ENCODE data around the gene CYP19A1.

CYP19A1 gene

GRCh38 chr15:51170882-51171633, 167.3 kb downstream of the CYP19A1 start:
- TF ChIP-seq CTCF (conservative IDR thresholded peaks at IDR 0.05; ENCODE audit: low read depth, low read length), result no peak
- no peak for DNase-seq (ENCODE audit: low read depth)
- H3K4me3 ChIP-seq (ENCODE audit: low read length), result no peak overlapping the region

- H3K4me3 ChIP-seq (ENCODE audit: low read length), result no peak overlapping the region
- no peak for TF ChIP-seq CTCF (conservative IDR thresholded peaks at IDR 0.05; ENCODE audit: low read depth, low read length)
- no peak for DNase-seq (ENCODE audit: low read depth)
These were observed 169.7 kb downstream of the CYP19A1 start for GRCh38 chr15:51168700-51169099.

GRCh38 chr15:51163843-51164242, 174.6 kb downstream of the CYP19A1 start:
- DNase-seq (ENCODE audit: low read depth), result no peak
- TF ChIP-seq CTCF (conservative IDR thresholded peaks at IDR 0.05; ENCODE audit: low read depth, low read length), result no peak
- no peak overlapping the region for H3K4me3 ChIP-seq (ENCODE audit: low read length)

GRCh38 chr15:51162865-51163762, 175.3 kb downstream of the CYP19A1 start:
- DNase-seq (ENCODE audit: low read depth), result peak; percentile 31
- TF ChIP-seq CTCF (conservative IDR thresholded peaks at IDR 0.05; ENCODE audit: low read depth, low read length), result peak; percentile 98
- H3K4me3 ChIP-seq (ENCODE audit: low read length), result peak overlapping the region; percentile 13

- no peak for TF ChIP-seq CTCF (conservative IDR thresholded peaks at IDR 0.05; ENCODE audit: low read depth, low read length)
- DNase-seq (ENCODE audit: low read depth), result no peak
These were observed 176.7 kb downstream of the CYP19A1 start for GRCh38 chr15:51161491-51162220.

GRCh38 chr15:51160484-51160883, 177.9 kb downstream of the CYP19A1 start:
- H3K4me3 ChIP-seq (ENCODE audit: low read length), result no peak overlapping the region
- no peak for TF ChIP-seq CTCF (conservative IDR thresholded peaks at IDR 0.05; ENCODE audit: low read depth, low read length)
- DNase-seq (ENCODE audit: low read depth), result no peak

More at GRCh38 chr15:51161491-51162220, 176.7 kb downstream of the CYP19A1 start:
- H3K4me3 ChIP-seq (ENCODE audit: low read length), result no peak overlapping the region
